GM19239 (cell line): ENCODE results near the gene FXYD3.

Experiments used
- DNase-seq: peaks from one replicate; pipeline ENCODE4 v3.0.0; 2011; ENCODE audit warnings: low spot score; ENCODE audit not compliant: insufficient read length
- FAIRE-seq: peaks from 2 replicates; lab custom pipeline; 2011; peaks lifted over from hg19 to GRCh38; lab: Jason Lieb, UNC

Gene FXYD3, protein sequence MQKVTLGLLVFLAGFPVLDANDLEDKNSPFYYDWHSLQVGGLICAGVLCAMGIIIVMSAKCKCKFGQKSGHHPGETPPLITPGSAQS

DNA sequence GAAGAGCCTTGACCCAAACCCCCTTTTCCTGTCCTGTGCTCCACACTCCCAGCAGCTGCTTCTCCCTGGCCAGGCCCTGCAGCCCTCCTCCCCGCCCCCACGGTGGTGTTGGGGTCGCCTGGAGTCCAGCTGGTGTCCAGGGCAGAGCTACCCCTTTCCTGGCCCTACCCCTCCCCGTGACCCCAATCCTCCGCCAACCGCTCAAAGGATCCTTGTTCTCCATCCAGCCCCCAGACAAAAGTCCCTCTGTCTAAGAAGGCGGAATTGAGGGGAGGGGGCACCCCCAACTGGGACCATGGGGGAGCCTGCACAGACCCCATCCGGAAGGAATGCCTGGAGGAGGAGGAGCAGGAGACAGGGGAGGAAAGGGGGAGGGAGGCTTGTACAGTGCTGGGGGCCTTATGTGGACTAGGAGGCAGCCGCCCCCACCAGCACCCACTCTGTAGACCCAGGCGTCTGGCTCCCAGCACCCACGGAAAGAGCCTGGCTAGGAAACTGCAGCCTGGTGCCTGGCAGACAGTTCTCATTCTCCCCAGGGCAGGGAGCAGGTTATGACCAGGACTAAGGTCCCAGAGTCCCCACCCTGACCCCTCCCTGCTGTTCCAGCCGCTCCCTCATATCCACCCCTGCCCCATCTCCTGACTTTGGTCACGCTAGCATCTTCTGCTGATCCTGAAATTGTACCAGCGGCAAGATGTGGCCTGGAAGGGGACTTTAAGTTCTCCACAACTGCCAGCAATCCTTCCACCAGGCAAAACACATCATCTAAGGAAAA, at the start of gene FXYD3:
FXYD3 (plus strand) TSS at position 647 of the 775 bp plus-strand sequence. CDS start 3,554 bp downstream, outside the sequence.
- FAIRE-seq (no peak), DNase-seq (no peak)

DNA sequence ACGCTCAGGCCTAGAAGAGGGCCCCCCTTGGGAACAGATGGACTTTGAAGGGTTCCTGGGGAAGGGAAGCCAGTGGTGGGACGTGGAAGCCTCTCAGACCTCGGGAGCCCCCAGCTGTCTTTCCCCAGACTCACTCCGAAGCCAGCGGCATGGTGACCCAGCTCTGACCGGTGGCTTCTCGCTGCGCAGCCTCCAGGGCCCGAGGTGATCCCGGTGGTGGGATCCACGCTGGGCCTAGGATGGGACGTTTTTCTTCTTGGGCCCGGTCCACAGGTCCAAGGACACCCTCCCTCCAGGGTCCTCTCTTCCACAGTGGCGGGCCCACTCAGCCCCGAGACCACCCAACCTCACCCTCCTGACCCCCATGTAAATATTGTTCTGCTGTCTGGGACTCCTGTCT, 49.5 kb upstream of the FXYD3 start:
- FAIRE-seq (no peak), DNase-seq (no peak)

DNA sequence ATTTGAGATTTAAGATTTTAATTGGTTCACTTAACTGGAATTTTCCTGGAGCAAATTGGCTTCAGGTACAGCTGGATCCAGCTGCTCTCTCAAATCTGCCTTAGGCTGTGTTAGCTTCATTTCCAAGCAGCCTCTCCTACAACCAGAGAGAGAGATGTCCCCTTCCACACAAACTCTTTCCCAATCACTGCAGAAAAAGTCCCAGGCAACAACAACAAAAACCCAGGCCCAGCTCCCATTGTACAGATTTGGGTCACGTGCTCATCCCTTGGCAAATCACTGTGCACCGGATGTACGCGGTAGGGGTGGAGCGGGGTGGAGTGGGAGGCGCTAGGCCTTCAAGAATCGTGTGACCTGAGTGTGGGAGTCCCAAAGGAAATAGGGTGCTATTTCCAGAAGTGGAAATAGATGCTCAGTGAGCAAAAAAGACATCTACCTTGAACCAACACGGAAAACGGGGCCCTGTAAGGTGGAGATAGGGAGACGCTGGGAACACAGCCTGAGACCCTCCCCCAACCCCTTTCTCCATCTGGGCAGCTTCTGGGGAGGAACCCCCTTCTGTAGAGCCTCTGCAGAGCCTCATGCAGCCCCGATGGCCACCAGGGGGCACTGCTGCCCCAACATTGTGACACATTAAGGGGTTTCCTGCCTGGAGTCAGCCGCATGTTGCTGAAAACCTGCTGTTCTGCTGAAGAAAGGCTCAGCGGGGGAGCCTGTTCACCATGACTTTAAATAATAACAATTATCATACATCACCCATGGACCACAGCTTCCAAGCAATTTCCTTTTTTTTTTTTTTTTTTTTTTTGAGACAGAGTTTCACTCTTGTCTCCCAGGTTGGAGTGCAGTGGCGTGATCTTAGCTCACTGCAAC, 48.7 kb upstream of the FXYD3 start:
- FAIRE-seq (peak; percentile 94), DNase-seq (peak; percentile 95)

DNA sequence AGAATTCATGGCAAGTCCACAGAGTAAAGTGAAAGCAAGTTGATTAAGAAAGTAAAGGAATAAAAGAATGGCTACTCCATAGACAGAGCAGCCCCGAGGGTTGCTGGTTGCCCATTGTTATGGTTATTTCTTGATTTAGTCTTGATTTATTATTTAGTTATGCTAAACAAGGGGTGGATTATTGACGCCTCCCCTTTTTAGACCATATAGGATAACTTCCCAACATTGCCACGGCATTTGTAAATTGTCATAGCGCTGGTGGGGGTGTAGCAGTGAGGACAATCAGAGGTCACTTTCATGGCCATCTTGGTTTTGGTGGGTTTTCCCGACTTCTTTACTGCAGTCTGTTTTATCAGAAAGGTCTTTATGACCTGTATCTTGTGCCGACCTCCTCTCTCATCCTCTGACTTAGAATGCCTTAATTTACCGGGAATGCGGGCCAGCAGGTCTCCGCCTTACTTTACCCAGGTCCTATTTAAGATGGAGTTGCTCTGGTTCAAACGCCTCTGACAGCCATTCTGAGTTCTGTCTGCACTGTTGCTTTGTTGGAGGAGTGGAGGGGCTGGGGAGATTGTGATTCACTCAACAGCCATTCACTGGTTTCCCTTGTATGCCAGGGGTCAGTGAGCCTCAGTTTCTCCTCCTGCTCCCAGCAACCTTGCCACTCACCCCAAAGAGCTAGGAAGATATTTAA, 46.5 kb upstream of the FXYD3 start:
- FAIRE-seq, result no peak
- DNase-seq, result no peak

DNA sequence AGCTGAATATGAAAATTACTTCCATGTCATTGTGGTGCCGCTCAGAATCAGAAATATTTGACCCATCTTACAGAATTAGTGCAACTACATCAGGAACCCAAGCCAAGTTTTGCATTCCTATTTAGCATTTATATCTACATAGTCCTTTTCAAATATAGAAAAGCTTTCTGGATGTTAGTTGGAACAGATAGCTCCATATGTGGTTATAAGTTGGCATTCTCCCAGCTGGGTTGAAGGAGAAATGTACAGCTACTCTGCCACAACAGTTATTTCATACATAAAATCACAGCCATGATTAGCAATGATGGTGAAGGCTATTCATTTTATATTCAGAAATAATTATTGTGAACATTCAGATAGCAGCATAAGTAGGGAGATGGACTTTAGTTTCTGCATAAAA, 45.9 kb upstream of the FXYD3 start:
- FAIRE-seq (no peak), DNase-seq (no peak)

DNA sequence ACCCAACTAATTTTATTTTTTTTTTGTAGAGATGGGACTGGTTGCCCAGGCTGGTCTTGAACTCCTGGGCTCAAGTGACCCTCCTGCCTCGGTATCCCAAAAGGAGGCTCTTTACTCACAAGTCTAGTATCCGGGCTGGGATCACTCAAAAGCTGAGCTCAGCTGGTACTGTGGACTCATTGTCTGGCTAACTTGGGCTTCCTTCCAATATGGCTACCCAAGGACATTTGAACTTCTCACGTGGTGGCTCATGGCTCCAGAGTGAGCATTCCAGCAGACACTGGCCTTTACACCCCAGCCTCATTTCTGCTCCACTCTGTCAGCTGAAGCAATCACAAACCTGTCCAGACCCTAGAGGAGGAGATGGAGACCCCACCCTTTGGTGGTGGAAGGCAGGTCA, 45.2 kb upstream of the FXYD3 start:
- DNase-seq (no peak), FAIRE-seq (no peak)

DNA sequence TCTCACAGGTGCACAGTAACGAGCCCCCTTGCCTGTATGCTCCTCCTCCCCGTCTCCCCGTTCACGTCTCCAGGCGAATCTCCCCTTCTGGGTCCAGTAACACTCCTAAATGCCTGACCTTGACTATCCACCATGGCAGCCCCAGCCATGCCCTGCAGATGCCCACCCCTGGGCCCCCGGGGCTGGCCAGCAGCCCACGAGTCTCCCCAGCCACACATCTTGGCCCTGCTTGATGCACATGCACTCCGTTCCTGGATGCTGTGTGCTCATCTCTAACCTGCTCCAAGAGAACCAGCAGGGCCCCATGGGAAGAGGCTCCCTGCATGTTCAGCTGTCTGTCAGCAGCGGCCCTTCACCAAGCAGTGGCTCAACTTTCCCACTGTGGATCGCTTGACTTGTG, 42.1 kb upstream of the FXYD3 start:
- no peak for FAIRE-seq
- no peak for DNase-seq

DNA sequence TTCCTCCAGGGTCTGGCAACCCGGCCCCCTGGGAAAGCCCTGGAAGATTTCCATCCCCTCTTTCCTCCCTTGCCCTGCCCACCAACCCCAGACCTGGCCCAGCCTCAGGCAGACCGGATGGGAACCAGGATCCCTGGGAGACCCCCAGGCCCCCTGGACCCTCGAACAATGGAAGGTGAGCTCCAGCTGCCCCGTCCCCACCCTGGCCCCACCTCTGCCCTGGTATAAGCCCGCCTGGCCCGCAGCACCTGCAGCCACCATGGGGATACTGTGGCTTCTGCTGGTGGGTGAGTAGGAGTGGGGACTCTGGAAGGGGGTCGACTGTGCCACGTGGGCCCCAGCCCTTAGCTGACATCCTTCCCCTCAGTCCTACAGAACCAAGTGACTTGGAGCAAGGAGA, 41.7 kb upstream of the FXYD3 start:
- FAIRE-seq (no peak), DNase-seq (no peak)

DNA sequence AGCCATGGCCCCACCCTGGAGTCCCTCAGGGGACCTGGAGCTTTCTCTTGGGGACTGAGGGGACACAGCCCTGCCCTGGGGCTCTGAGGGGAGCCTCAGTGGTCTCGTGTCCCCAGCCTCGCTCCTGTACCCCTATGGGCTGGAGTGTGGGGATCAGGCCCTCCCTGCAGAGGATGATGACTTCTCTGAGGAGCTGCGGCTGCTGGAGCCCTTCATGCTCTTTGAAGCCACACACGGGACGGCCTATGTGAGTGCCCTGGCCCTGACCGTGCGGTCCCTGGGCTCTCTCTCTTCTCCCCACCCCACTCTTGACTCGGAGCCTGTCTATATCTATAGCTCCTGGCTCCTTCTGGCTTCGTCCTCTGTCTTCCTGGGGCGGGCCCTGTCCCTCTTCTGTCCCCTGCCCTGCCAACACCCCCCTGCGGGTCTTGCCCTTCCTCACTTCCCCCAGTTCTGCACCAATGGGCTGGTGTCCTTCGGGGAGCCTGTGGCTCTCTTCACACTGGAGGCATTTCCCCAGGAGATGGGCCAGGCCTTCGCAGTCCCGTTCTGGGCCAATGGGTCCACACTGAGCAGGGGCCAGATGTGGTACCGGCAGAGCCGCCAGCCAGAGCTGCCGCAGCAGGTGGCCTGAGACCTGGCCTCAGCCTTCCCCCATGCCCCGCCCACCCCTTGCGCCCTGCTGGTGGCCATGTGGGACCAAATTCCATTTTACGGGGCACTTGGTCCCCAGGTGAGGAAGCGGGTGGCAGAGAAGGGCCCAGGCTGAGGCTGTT, 41.0 kb upstream of the FXYD3 start:
- DNase-seq, result no peak
- FAIRE-seq, result no peak

DNA sequence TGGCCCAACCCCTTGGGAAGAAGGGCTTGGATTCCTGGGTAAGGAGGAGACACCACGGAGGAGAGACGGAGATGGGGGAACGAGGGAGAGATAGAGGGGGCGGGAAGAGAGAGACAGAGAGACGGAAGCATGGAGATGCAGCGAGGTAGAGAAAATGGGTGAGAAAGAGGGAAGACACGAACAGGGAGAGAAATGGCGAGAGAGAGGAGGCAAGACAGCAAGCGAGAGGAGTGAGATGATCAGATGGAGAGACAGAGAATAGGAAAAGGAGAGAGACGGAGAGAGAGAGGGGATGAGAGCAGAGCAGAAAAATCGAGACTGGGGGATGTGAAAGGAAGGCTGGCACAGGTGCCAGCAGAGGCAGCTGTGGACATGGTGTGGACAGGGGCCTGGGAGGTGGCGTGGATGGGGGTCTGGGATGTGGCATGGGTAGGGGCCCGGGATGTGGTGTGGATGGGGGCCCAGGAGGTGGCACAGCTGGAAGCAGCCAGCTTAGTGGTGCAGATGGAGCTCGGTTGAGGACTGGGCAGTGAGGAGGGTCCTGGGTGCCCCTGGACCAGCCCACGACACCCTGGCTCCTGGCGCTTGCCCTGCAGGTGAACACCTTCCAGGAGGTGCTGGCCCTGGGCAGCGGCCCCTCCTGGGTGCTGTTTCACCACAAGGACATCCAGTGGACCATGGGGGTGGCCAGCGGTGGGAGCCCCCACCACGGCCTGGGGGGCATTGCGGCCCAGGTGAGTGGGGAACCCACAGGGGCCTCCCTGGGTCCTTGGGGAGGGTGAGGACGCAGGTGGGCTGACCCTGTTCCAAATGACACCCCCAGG, 40.2 kb upstream of the FXYD3 start:
- FAIRE-seq, result no peak
- DNase-seq, result no peak

DNA sequence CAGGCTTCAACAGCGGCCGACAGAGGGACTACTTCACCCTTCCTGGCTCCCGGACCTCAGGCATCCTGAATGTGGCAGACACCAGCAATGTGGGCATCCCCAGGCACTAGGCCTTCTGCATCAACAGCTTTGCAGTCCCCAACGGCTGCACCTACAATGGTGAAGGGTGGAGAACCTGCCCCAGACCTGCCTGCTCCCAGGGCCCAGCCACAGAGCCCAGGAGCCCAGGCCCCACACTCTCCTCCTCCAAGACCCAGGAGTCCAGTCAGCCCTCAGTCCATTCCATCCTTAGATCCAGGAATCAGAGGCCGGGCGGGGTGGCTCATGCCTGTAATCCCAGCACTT, 39.6 kb upstream of the FXYD3 start:
- no peak for DNase-seq
- no peak for FAIRE-seq

DNA sequence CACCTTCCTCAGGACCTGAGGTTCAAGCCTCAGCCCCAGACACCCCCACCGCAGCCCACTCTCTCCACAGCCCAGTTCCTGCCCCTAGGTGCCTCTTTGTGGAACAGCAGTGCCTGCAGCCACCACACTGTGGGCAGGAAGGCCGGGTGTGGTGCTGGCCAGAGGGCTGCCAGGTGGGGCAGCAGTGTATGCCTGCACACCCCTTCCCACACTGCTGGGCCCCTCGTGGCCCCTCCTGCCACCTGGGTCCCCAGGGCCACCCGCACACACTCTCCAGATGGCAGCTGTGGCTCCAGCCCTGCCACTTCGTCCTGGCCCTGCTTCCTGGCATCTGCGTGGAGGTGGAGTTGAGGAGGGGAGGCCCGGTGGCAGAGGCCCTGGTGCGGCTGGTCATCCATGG, 39.0 kb upstream of the FXYD3 start:
- DNase-seq (no peak), FAIRE-seq (no peak)

DNA sequence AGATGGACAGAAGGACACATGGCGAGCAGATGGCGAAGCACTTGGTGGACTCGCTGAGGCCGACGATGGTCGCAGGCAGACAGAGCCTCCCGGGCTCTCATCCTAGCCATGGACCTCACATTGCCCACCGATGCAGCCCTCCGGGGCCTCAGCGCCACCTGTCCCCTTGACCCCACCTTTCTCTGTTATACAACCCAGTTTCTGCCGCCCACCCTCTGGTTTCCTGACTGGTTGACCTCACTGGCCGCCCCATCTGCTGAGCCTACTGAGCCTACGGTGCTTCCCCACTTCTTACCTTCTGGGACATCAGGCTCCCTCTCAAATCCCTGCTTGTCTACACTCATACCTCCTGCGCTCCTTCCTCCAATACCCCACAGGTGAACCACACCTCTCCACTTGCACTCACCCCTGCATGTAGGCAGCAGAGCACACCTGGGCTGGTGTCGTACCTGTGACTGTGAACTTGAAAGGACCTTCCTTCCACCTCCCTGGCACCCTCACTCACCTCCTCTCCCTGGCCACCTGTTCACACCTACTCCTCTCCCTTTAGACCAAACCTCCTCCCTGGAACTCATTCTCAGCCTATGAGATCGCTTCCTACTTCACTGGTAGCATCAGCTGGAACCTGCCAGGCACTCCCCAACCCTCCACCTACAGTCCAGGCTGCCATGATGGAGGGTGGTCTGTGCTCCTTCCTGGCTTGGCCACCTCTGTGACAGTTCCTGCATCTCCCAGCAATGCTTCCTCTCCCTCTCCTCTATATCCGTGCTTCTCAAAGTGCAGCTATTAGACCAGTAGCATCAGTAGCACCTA, 38.0 kb upstream of the FXYD3 start:
- no peak for DNase-seq
- FAIRE-seq, result no peak

DNA sequence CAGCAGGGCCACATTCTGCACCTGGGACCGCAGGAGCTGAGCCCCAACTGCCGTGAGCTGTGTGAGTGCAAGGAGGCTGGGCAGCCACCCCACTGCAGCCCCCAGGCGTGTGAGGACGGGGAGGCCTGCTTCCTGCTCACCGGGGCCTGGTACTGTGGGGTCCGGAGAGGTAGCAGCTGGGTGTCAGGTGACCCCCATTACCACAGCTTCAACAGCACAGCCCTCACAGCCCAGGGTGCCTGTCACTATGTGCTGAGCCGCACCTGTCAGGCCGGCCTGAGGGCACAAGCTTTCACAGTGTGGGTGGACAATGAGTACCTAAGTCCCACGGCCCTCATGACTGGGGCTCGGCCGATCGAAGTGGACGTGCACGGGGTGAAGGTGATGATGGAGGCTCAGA, 35.8 kb upstream of the FXYD3 start:
- FAIRE-seq (no peak), DNase-seq (no peak)

DNA sequence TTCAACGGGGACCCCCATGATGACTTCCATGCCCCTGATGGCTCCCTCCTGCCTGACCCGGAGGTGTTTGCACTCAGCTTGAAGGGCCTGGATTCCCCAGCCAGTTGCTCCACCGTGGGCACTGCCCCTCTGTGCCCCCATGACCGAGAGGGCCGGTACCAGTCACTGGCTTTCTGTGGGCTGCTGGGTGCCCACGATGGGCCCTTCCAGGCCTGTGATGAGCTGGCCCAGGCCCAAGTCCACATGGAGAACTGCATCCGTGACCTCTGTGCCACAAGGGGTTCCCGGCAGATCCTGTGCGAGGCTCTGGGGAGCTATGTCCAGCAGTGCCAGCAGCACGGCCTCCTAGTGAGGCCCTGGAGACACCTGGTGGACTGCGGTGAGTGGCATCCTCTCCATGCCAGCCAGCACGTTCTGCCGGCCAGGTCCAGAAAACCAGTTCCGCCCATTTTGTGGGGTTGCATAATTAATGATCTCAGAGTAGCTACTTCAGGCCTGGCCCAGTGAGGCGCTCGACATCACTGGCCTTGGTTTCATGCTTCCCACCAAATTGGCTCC, 34.9 kb upstream of the FXYD3 start:
- DNase-seq, result no peak
- no peak for FAIRE-seq

DNA sequence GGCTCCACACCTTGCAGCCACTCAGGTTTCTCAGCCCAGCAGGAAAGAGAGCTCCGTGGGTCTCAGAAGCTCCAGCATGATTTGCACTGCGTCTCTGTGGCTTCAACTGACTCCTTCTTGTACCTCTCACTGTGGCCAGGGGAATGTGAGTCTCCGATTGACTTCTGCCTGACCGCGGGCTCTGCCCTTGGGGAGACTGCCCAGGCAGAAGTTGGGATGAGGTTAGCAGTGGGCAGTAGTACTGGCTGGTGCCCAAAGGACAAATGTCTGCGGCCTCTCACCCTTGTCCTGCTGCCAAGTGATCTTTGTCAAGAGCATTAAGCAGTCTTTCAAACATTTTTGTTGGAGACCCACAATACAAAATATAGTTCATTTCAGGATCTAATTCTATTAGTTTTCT, 34.4 kb upstream of the FXYD3 start:
- FAIRE-seq (no peak), DNase-seq (no peak)

DNA sequence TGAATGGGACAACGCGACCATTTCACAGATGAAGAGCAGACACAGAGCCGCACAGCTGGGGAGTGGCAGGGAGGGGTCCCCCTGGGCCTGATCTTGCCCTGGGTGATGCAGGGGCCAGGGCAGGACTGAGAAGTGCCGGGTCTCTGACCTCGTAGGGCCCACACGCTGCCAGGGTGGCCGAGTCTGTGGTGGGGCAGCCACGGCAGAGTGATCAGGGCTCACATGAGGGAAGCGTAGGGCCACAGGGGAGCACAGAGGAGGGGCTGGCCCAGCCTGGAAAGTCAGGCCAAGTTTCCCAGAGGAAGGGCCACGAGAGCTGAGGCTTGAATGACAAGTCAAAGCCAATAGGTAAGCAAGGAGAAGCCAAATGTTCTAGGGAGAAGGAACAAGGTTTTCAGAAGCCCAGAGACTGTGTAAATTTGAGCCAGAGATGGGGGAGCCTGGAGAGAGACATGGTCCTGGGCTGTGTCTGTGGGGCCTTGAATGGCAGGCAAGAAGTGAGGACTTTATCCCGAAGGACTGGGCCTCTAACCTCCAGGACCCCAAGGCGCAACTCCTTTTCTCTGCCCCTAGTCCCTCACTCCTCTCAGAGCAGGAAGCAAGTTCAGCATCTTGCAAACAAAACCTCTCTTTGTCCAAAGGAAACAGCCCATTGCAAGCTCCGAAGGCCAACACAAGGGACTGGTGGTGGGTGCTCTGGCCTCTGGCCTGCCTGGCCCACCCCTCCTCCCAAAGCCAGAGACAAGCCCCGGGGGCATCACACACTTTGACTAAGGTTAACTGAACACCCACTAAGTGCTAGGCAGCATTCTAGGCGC, 31.7 kb upstream of the FXYD3 start:
- DNase-seq, result no peak
- no peak for FAIRE-seq

DNA sequence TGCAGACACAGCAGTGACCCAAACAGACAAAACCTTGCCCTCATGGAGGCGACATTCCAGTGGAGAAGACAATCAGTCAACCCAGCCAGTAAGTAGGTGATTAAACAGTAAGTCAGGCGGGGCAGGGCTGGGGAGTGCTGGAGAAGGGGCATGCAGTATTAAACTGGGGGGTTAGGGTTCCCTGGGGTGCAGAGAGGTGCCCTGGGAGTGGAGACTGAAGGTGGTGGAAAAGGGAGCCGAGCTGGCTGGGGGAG, 31.2 kb upstream of the FXYD3 start:
- FAIRE-seq (no peak), DNase-seq (no peak)
